ENCODE results near the gene FBLN1. TPM values are rescaled to one million over a fixed set of nuclear protein-coding genes. Genes with fewer than 3 reads are reported as not detected.

FBLN1 gene
- total and polyA plus RNA-seq, 2 of the 13 experiments (the other 11 are each of a cell fraction or from before 2014, with no cell fraction given): 37.3 to 103 TPM

- TF ChIP-seq ZNF710 (CRISPR knock-in tag; IDR thresholded peaks at IDR 0.05; ENCODE audit: borderline replicate concordance) (no peak), KLF11 (CRISPR knock-in tag; IDR thresholded peaks at IDR 0.05) (no peak), ZNF670 (CRISPR knock-in tag; IDR thresholded peaks at IDR 0.05; ENCODE audit: borderline replicate concordance) (no peak), BRD4 (CRISPR knock-in tag; IDR thresholded peaks at IDR 0.05) (no peak), FLYWCH1 (CRISPR knock-in tag; IDR thresholded peaks at IDR 0.05) (no peak), NRL (CRISPR knock-in tag; IDR thresholded peaks at IDR 0.05; ENCODE audit: borderline replicate concordance) (0 out of 2 replicates have a peak, but pooled peaks have one; percentile 35), ZNF569 (CRISPR knock-in tag; IDR thresholded peaks at IDR 0.05; ENCODE audit: borderline replicate concordance) (no peak), ZMYM4 (CRISPR knock-in tag; IDR thresholded peaks at IDR 0.05) (no peak), CBFB (CRISPR knock-in tag; IDR thresholded peaks at IDR 0.05) (no peak), ZNF841 (CRISPR knock-in tag; IDR thresholded peaks at IDR 0.05; ENCODE audit: borderline replicate concordance) (no peak), NFAT5 (CRISPR knock-in tag; IDR thresholded peaks at IDR 0.05) (no peak), DPF2 (CRISPR knock-in tag; IDR thresholded peaks at IDR 0.05; ENCODE audit: borderline replicate concordance, low read depth) (no peak), ZNF609 (CRISPR knock-in tag; IDR thresholded peaks at IDR 0.05; ENCODE audit: borderline replicate concordance) (peak; percentile 49; the same call in 1 of the 2 replicates), NPAS2 (CRISPR knock-in tag; IDR thresholded peaks at IDR 0.05; ENCODE audit: borderline replicate concordance) (no peak), ELF3 (CRISPR knock-in tag; IDR thresholded peaks at IDR 0.05) (peak; percentile 81)
Measured at GRCh38 chr22:45638834-45639746, 136.4 kb downstream of the FBLN1 start (continued).

Measured in HepG2 (cell line).